HepG2 (cell line): ENCODE results near the gene ZXDC. TPM values are rescaled to one million over a fixed set of nuclear protein-coding genes. Genes with fewer than 3 reads are reported as not detected.

Experiments
- CBX2 ChIP-seq, 2 experiments: fragments of 200-600 bp in 1 of 2; sonication (generic); formaldehyde crosslinking in 1 of 2; IDR thresholded peaks; 2 replicates each; pipeline versions ENCODE4 v1.7.0 to v1.8.1; 2018 to 2022; ENCODE audit warnings: low read depth in 2 of 2, low read length in 1 of 2, mild to moderate bottlenecking in 1 of 2, missing genetic modification reagents in 1 of 2
- FOXP4 ChIP-seq: sonication (generic); formaldehyde crosslinking; IDR thresholded peaks from 2 replicates; pipeline ENCODE4 v1.4.0; 2020; ENCODE audit warnings: missing genetic modification reagents
- HINFP ChIP-seq: sonication (generic); formaldehyde crosslinking; IDR thresholded peaks from 2 replicates; pipeline ENCODE4 v1.4.0; 2020; ENCODE audit warnings: low read depth, mild to moderate bottlenecking, missing genetic modification reagents
- HOXA9 ChIP-seq: sonication (generic); formaldehyde crosslinking; IDR thresholded peaks from 2 replicates; pipeline ENCODE4 v1.8.1; 2022; ENCODE audit warnings: missing genetic modification reagents, mild to moderate bottlenecking, moderate library complexity, borderline replicate concordance
- NCOA1 ChIP-seq: sonication (generic); formaldehyde crosslinking; IDR thresholded peaks from 2 replicates; pipeline ENCODE4 v1.9.0; 2021; ENCODE audit warnings: missing genetic modification reagents
- PHF20 ChIP-seq: sonication (generic); formaldehyde crosslinking; IDR thresholded peaks from 2 replicates; pipeline ENCODE4 v1.5.0; 2020; ENCODE audit warnings: mild to moderate bottlenecking, missing genetic modification reagents
- POGZ ChIP-seq: sonication (generic); formaldehyde crosslinking; IDR thresholded peaks from 2 replicates; pipeline ENCODE4 v1.4.0; 2020; ENCODE audit warnings: mild to moderate bottlenecking, missing genetic modification reagents
- SIN3B ChIP-seq: fragments of 150-350 bp; IDR thresholded peaks from 2 replicates; pipeline ENCODE4 v1.6.1; 2014; ENCODE audit warnings: low read length
- SOX13 ChIP-seq, 3 experiments: fragments of 450-650 bp in 1 of 3; sonication (generic) in 1 of 3; formaldehyde crosslinking in 1 of 3; IDR thresholded peaks in 2 of 3; conservative IDR thresholded peaks in 1 of 3; 2 replicates each; pipeline versions ENCODE4 v1.5.0 to v1.6.1; 2016 to 2020; ENCODE audit warnings: antibody characterized with exemption in 1 of 3, mild to moderate bottlenecking in 1 of 3, missing compliant biosample characterization in 1 of 3, missing genetic modification reagents in 1 of 3, moderate library complexity in 1 of 3
- TBL1XR1 ChIP-seq: fragments of 150-350 bp; IDR thresholded peaks from 2 replicates; pipeline ENCODE4 v1.6.1; 2014; ENCODE audit warnings: borderline replicate concordance, low read length; ENCODE audit not compliant: partially characterized antibody
- THAP8 ChIP-seq: sonication (generic); formaldehyde crosslinking; IDR thresholded peaks from 2 replicates; pipeline ENCODE4 v1.5.1; 2020; ENCODE audit warnings: missing genetic modification reagents, mild to moderate bottlenecking, borderline replicate concordance
- TIGD3 ChIP-seq: sonication (generic); formaldehyde crosslinking; IDR thresholded peaks from 2 replicates; pipeline ENCODE4 v1.5.1; 2020; ENCODE audit warnings: mild to moderate bottlenecking, missing genetic modification reagents, borderline replicate concordance
- YY1 ChIP-seq: IDR thresholded peaks from 2 replicates; pipeline ENCODE4 v1.6.1; 2011; ENCODE audit warnings: low read length, low read depth, moderate library complexity, mild to moderate bottlenecking; ENCODE audit not compliant: insufficient read depth, insufficient replicate concordance
- ZHX1 ChIP-seq: sonication (generic); formaldehyde crosslinking; IDR thresholded peaks from 2 replicates; pipeline ENCODE4 v1.8.1; 2022; ENCODE audit warnings: low read depth, mild to moderate bottlenecking, missing genetic modification reagents
- ZKSCAN1 ChIP-seq: fragments of 150-350 bp; IDR thresholded peaks from 2 replicates; pipeline ENCODE4 v1.6.1; 2014; ENCODE audit warnings: low read length
- ZNF331 ChIP-seq: sonication (generic); formaldehyde crosslinking; IDR thresholded peaks from 2 replicates; pipeline ENCODE4 v1.4.0; 2020; ENCODE audit warnings: missing genetic modification reagents
- ZNF354B ChIP-seq: sonication (generic); formaldehyde crosslinking; IDR thresholded peaks from 2 replicates; pipeline ENCODE4 v1.8.0; 2022; ENCODE audit warnings: mild to moderate bottlenecking, missing genetic modification reagents
- ZNF615 ChIP-seq: sonication (generic); formaldehyde crosslinking; IDR thresholded peaks from 2 replicates; pipeline ENCODE4 v1.5.0; 2020; ENCODE audit warnings: mild to moderate bottlenecking, missing genetic modification reagents, borderline replicate concordance
- ZNF883 ChIP-seq: sonication (generic); formaldehyde crosslinking; IDR thresholded peaks from 2 replicates; pipeline ENCODE4 v1.5.1; 2020; ENCODE audit warnings: mild to moderate bottlenecking, missing genetic modification reagents; ENCODE audit errors: not compliant biosample characterization
- ZSCAN21 ChIP-seq: sonication (generic); formaldehyde crosslinking; IDR thresholded peaks from 2 replicates; pipeline ENCODE4 v1.8.0; 2022; ENCODE audit warnings: mild to moderate bottlenecking, missing genetic modification reagents, moderate library complexity, borderline replicate concordance
- polyA plus RNA-seq, 8 experiments: library from polyadenylated mRNA; depleted of rRNA in 3 of 8; stranded (reverse) in 7 of 8; unstranded in 1 of 8; fragments of >200 nt; fragmentation: Illumina TruSeq in 4 of 8; extraction: Trizol in 4 of 8; gene quantifications; 2 replicates each; pipeline versions ENCODE4 v1.2.1 to v1.2.3, GENCODE V29; 2011 to 2016; ENCODE audit warnings: low read depth in 4 of 8, missing spikeins in 1 of 8, mixed read lengths in 1 of 8; ENCODE audit not compliant: insufficient read depth in 1 of 8
- total RNA-seq, 5 experiments: library from RNA; depleted of rRNA; stranded (reverse); fragments of >200 nt; fragmentation: Illumina TruSeq; extraction: Trizol; gene quantifications; 2 replicates each; pipeline ENCODE4 v1.2.3, GENCODE V29; 2016; ENCODE audit warnings: low read depth in 1 of 5

Gene ZXDC
- total and polyA plus RNA-seq, 2 of the 13 experiments (the other 11 are each of a cell fraction or from before 2014, with no cell fraction given): 17.6 to 21.2 TPM

GRCh38 chr3:126522363-126522788 is 46.7 kb upstream of the ZXDC start (continued):
- TF ChIP-seq HINFP (CRISPR knock-in tag) (no peak), TIGD3 (CRISPR knock-in tag) (no peak), FOXP4 (CRISPR knock-in tag) (0 out of 2 replicates have a peak, but pooled peaks have one; percentile 10), ZHX1 (CRISPR knock-in tag) (no peak), ZNF354B (no peak), YY1 (peak; percentile 35), HOXA9 (CRISPR knock-in tag) (no peak), ZSCAN21 (CRISPR knock-in tag) (no peak), SIN3B (no peak), NCOA1 (CRISPR knock-in tag) (no peak), ZNF331 (CRISPR knock-in tag) (0 out of 2 replicates have a peak, but pooled peaks have one; percentile 34), ZKSCAN1 (no peak), TBL1XR1 (no peak), PHF20 (no peak), SOX13 (IDR thresholded peaks at IDR 0.05) (no peak), SOX13 (CRISPR knock-in tag; conservative IDR thresholded peaks at IDR 0.05 in 1 of 2, IDR thresholded peaks at IDR 0.05 in 1 of 2) (peak in 1 of 2 experiments; percentile 12; a peak in 1 of 4 replicates), ZNF883 (CRISPR knock-in tag) (no peak), THAP8 (no peak), CBX2 (IDR thresholded peaks at IDR 0.05; ENCODE audit: low read depth, low read length) (no peak), CBX2 (CRISPR knock-in tag; IDR thresholded peaks at IDR 0.05; ENCODE audit: low read depth) (no peak), ZNF615 (CRISPR knock-in tag) (no peak), POGZ (CRISPR knock-in tag) (no peak)
